NCI-H1417 treated with DMSO at 0.1 percent for 48 hours (cell line): ENCODE results near the gene LUC7L3.
"Not testable (repeated sequence)": the region's sequence is repeated elsewhere in the genome, so short reads cannot be mapped to it uniquely, and the experiment has no call there.

Source experiments
- DNase-seq: peaks from one replicate; lab custom pipeline; 2025; lab: John Stamatoyannopoulos, UW

LUC7L3 gene

GRCh38 chr17:50719144-50719923, at the start of gene LUC7L3:
LUC7L3 (plus strand) TSS chr17:50719603; CDS start chr17:50719733, 130 bp downstream.
- DNase-seq, result peak; percentile 66

- no peak for DNase-seq
These were observed 47.3 kb upstream of the LUC7L3 start for GRCh38 chr17:50672071-50672470.

GRCh38 chr17:50672831-50673551, 46.4 kb upstream of the LUC7L3 start:
- no peak for DNase-seq

- DNase-seq, result no peak
These were observed 44.2 kb upstream of the LUC7L3 start for GRCh38 chr17:50675190-50675589.

- DNase-seq, result no peak
These were observed 43.8 kb upstream of the LUC7L3 start for GRCh38 chr17:50675627-50676026.

- DNase-seq, result no peak
These were observed 43.1 kb upstream of the LUC7L3 start for GRCh38 chr17:50676065-50676975.

- no peak for DNase-seq
These were observed 41.5 kb upstream of the LUC7L3 start for GRCh38 chr17:50677851-50678375.

- no peak for DNase-seq
These were observed 40.3 kb upstream of the LUC7L3 start for GRCh38 chr17:50679008-50679544.

- no peak for DNase-seq
These were observed 39.3 kb upstream of the LUC7L3 start for GRCh38 chr17:50680126-50680525.

GRCh38 chr17:50680543-50681262, 38.7 kb upstream of the LUC7L3 start:
- DNase-seq, result not testable (repeated sequence)

GRCh38 chr17:50681263-50682200, 37.9 kb upstream of the LUC7L3 start:
- DNase-seq, result no peak

- no peak for DNase-seq
These were observed 37.0 kb upstream of the LUC7L3 start for GRCh38 chr17:50682441-50682840.

- no peak for DNase-seq
These were observed 36.5 kb upstream of the LUC7L3 start for GRCh38 chr17:50682938-50683337.

GRCh38 chr17:50683434-50684287, 35.7 kb upstream of the LUC7L3 start:
- DNase-seq, result no peak

GRCh38 chr17:50684288-50684611, 35.2 kb upstream of the LUC7L3 start:
- no peak for DNase-seq

GRCh38 chr17:50684612-50685333, 34.6 kb upstream of the LUC7L3 start:
- no peak for DNase-seq

- no peak for DNase-seq
These were observed 34.1 kb upstream of the LUC7L3 start for GRCh38 chr17:50685334-50685665.

GRCh38 chr17:50685691-50686493, 33.5 kb upstream of the LUC7L3 start:
- no peak for DNase-seq
